Osteocyte (in vitro differentiated cells): Measurements from ENCODE around the gene PEX6. TPM values are rescaled to one million over a fixed set of nuclear protein-coding genes. Genes with fewer than 3 reads are reported as not detected.
A peak's percentile ranks its signal among the peaks of the same experiment; 100 is the strongest.

Experiments used
- DNase-seq: peaks from one replicate; pipeline ENCODE4 v3.0.0; 2021; ENCODE audit warnings: mixed read lengths; ENCODE audit not compliant: unreplicated experiment; ENCODE audit errors: extremely low spot score
- H3K27ac Mint-ChIP-seq: one replicate; pipeline ENCODE4 v1.8.0; 2021; ENCODE audit warnings: mild to moderate bottlenecking, mixed read lengths; ENCODE audit not compliant: unreplicated experiment
- H3K27me3 Mint-ChIP-seq: one replicate; pipeline ENCODE4 v1.8.0; 2021; ENCODE audit warnings: mixed read lengths; ENCODE audit not compliant: unreplicated experiment
- H3K36me3 Mint-ChIP-seq: one replicate; pipeline ENCODE4 v1.8.0; 2021; ENCODE audit warnings: mixed read lengths; ENCODE audit not compliant: unreplicated experiment
- H3K4me1 Mint-ChIP-seq: one replicate; pipeline ENCODE4 v1.8.0; 2021; ENCODE audit warnings: mixed read lengths; ENCODE audit not compliant: unreplicated experiment
- H3K4me3 Mint-ChIP-seq: one replicate; pipeline ENCODE4 v1.8.0; 2021; ENCODE audit warnings: mild to moderate bottlenecking, moderate library complexity, mixed read lengths; ENCODE audit not compliant: unreplicated experiment
- H3K9me3 Mint-ChIP-seq: one replicate; pipeline ENCODE4 v1.8.0; 2021; ENCODE audit warnings: mixed read lengths; ENCODE audit not compliant: unreplicated experiment
- CTCF ChIP-seq: fragments of 200-600 bp; sonication (generic); IDR thresholded peaks from 2 replicates; pipeline ENCODE4 v1.5.0; 2021; ENCODE audit warnings: antibody characterized with exemption, mild to moderate bottlenecking, moderate library complexity
- total RNA-seq: library from RNA; stranded (reverse); gene quantifications from 2 replicates; pipeline ENCODE4 v1.2.1, GENCODE V29; 2021

Gene PEX6
- total RNA-seq, 1 donor from 2014 or later = 27.1 TPM

GRCh38 chr6:42963855-42964605 is 15.0 kb downstream of the PEX6 start:
- no peak overlapping the region for H3K4me3 Mint-ChIP-seq
- H3K4me1 Mint-ChIP-seq = peaks cover 17% of the 10 kb centered on the region
- H3K27ac Mint-ChIP-seq = no peak overlapping the region
- no peak for DNase-seq
- peak; percentile 30 for TF ChIP-seq CTCF
- H3K27me3 Mint-ChIP-seq = no peaks in the 10 kb centered on the region
- H3K36me3 Mint-ChIP-seq = peaks cover 22% of the 10 kb centered on the region
- no peaks in the 10 kb centered on the region for H3K9me3 Mint-ChIP-seq

GRCh38 chr6:42963179-42963854 is 15.7 kb downstream of the PEX6 start:
- H3K27me3 Mint-ChIP-seq = no peaks in the 10 kb centered on the region
- DNase-seq = no peak
- no peak overlapping the region for H3K4me3 Mint-ChIP-seq
- H3K27ac Mint-ChIP-seq = no peak overlapping the region
- TF ChIP-seq CTCF = no peak
- H3K4me1 Mint-ChIP-seq = peaks cover 17% of the 10 kb centered on the region
- H3K36me3 Mint-ChIP-seq = peaks cover 20% of the 10 kb centered on the region
- no peaks in the 10 kb centered on the region for H3K9me3 Mint-ChIP-seq

- Mint-ChIP-seq H3K4me1 (peaks cover 17% of the 10 kb centered on the region), H3K27me3 (no peaks in the 10 kb centered on the region), H3K27ac (no peak overlapping the region), H3K4me3 (no peak overlapping the region), H3K9me3 (no peaks in the 10 kb centered on the region), H3K36me3 (peaks cover 18% of the 10 kb centered on the region)
- DNase-seq = no peak
- no peak for TF ChIP-seq CTCF
Measured at GRCh38 chr6:42962502-42963178, 16.3 kb downstream of the PEX6 start.

GRCh38 chr6:42962096-42962495 is 16.9 kb downstream of the PEX6 start:
- no peaks in the 10 kb centered on the region for H3K9me3 Mint-ChIP-seq
- no peak overlapping the region for H3K27ac Mint-ChIP-seq
- H3K27me3 Mint-ChIP-seq = no peaks in the 10 kb centered on the region
- peaks cover 15% of the 10 kb centered on the region for H3K36me3 Mint-ChIP-seq
- peaks cover 17% of the 10 kb centered on the region for H3K4me1 Mint-ChIP-seq
- DNase-seq = no peak
- TF ChIP-seq CTCF = no peak
- no peak overlapping the region for H3K4me3 Mint-ChIP-seq

- Mint-ChIP-seq H3K27ac (no peak overlapping the region), H3K4me3 (peak overlapping the region; percentile 70), H3K36me3 (peaks cover 15% of the 10 kb centered on the region), H3K27me3 (no peaks in the 10 kb centered on the region), H3K4me1 (peaks cover 17% of the 10 kb centered on the region), H3K9me3 (no peaks in the 10 kb centered on the region)
- no peak for DNase-seq
- no peak for TF ChIP-seq CTCF
Measured at GRCh38 chr6:42961020-42961470, 17.9 kb downstream of the PEX6 start.
